HepG2 (cell line): ENCODE measurements around the gene PKIG. TPM values are rescaled to one million over a fixed set of nuclear protein-coding genes. Genes with fewer than 3 reads are reported as not detected.

Experiments used
- ATAC-seq: fragments of 200-7000 bp; cut with Tn5 transposase; 3 replicates; pipeline ENCODE4 v1.9.1; 2020; ENCODE audit warnings: mild to moderate bottlenecking, moderate library complexity
- BruUV-seq: library from RNA; stranded (reverse); fragments of 400-500 nt; replicated peaks from 2 replicates; lab custom pipeline; 2021; lab: Mats Ljungman, UMichigan
- CTCF ChIA-PET: fragments of 300-600 bp; formaldehyde crosslinking; extraction: SDS; loops from one replicate; lab custom pipeline; 2021; ENCODE audit warnings: low total read pairs, inconsistent platforms, low intra/inter-chr PET ratio; lab: Yijun Ruan, JAX
- POLR2A ChIA-PET: fragments of 350-600 bp; sonication (Branson Sonifier 250); formaldehyde crosslinking; loops from one replicate; lab custom pipeline; 2020; ENCODE audit warnings: antibody characterized with exemption, inconsistent platforms; lab: Yijun Ruan, JAX
- DNase-seq: peaks from one replicate; pipeline ENCODE4 v3.0.0-alpha.2; 2015; ENCODE audit warnings: low spot score
- FAIRE-seq: peaks from 3 replicates; lab custom pipeline; 2011; peaks lifted over from hg19 to GRCh38; lab: Jason Lieb, UNC
- H2AFZ ChIP-seq: one replicate; pipeline ENCODE4 v1.6.1; 2011; ENCODE audit warnings: low read length, inconsistent platforms
- H3K27ac ChIP-seq: fragments of 300-600 bp; 3 replicates; pipeline ENCODE4 v1.8.0; 2011; ENCODE audit warnings: mixed run types, mild to moderate bottlenecking, mixed read lengths, low read length, inconsistent platforms; ENCODE audit not compliant: insufficient read depth; ENCODE audit errors: extremely low read length
- H3K27me3 ChIP-seq, 2 experiments: fragments of 200-600 bp in 1 of 2; 2 replicates in 1 of 2; 3 replicates in 1 of 2; pipeline versions ENCODE4 v1.6.0 to v1.8.0; 2011; ENCODE audit warnings: low read length in 2 of 2, mild to moderate bottlenecking in 2 of 2, moderate library complexity in 2 of 2, inconsistent platforms in 1 of 2; ENCODE audit not compliant: insufficient read depth in 2 of 2, control insufficient read depth in 1 of 2
- H3K36me3 ChIP-seq, 2 experiments: fragments of 200-600 bp in 1 of 2; replicated peaks in 1 of 2; 2 replicates in 1 of 2; 3 replicates in 1 of 2; pipeline versions ENCODE4 v1.5.1 to v1.8.0; 2011; ENCODE audit warnings: low read length in 2 of 2, inconsistent platforms in 1 of 2; ENCODE audit not compliant: insufficient read depth in 2 of 2, control insufficient read depth in 1 of 2
- H3K4me1 ChIP-seq: 2 replicates; pipeline ENCODE4 v1.5.1; 2012; ENCODE audit warnings: low read length, inconsistent platforms; ENCODE audit not compliant: insufficient read depth
- H3K4me2 ChIP-seq: 2 replicates; pipeline ENCODE4 v1.6.0; 2011; ENCODE audit warnings: low read depth, low read length, inconsistent platforms
- H3K4me3 ChIP-seq, 3 experiments: fragments of 200-600 bp in 1 of 3; sonication (generic), shearing (Covaris generic) in 1 of 3; replicated peaks in 1 of 3; 2 replicates each; pipeline ENCODE4 v1.5.1; 2011 to 2016; ENCODE audit warnings: low read length in 3 of 3, inconsistent platforms in 2 of 3, low read depth in 2 of 3, mild to moderate bottlenecking in 2 of 3, control low read depth in 1 of 3, mixed read lengths in 1 of 3; ENCODE audit not compliant: insufficient read depth in 1 of 3
- H3K79me2 ChIP-seq: one replicate; pipeline ENCODE4 v1.6.1; 2011; ENCODE audit warnings: low read length, inconsistent platforms; ENCODE audit not compliant: insufficient read depth
- H3K9ac ChIP-seq: 2 replicates; pipeline ENCODE4 v1.6.0; 2011; ENCODE audit warnings: mild to moderate bottlenecking, low read depth, low read length, inconsistent platforms; ENCODE audit not compliant: insufficient read depth
- H3K9me3 ChIP-seq: 2 replicates; pipeline ENCODE4 v1.5.1; 2012; ENCODE audit warnings: mild to moderate bottlenecking, low read length
- H4K20me1 ChIP-seq: 2 replicates; pipeline ENCODE4 v1.6.0; 2011; ENCODE audit warnings: inconsistent platforms, mild to moderate bottlenecking, low read length, moderate library complexity; ENCODE audit not compliant: insufficient read depth
- MBD4 ChIP-seq: IDR thresholded peaks from 2 replicates; pipeline ENCODE4 v1.6.1; 2012; ENCODE audit warnings: low read length, inconsistent platforms, borderline replicate concordance
- MXI1 ChIP-seq: IDR thresholded peaks from 3 replicates; pipeline ENCODE4 v1.6.1; 2012; ENCODE audit warnings: low read depth, low read length, inconsistent platforms, borderline replicate concordance
- NCOA2 ChIP-seq: sonication (generic); formaldehyde crosslinking; IDR thresholded peaks from 2 replicates; pipeline ENCODE4 v1.8.0; 2022; ENCODE audit warnings: inconsistent platforms
- PCBP2 ChIP-seq: fragments of 200-400 bp; formaldehyde crosslinking; optimal IDR thresholded peaks from 2 replicates; pipeline ENCODE3; 2018; ENCODE audit warnings: low read length, low read depth; ENCODE audit not compliant: poor library complexity, severe bottlenecking
- ZBTB20 ChIP-seq: sonication (generic); formaldehyde crosslinking; IDR thresholded peaks from 2 replicates; pipeline ENCODE4 v1.8.1; 2023; ENCODE audit warnings: missing genetic modification reagents, low read depth, mild to moderate bottlenecking, borderline replicate concordance
- ZNF263 ChIP-seq: sonication (generic); formaldehyde crosslinking; IDR thresholded peaks from 2 replicates; pipeline ENCODE4 v1.4.0; 2020; ENCODE audit warnings: missing genetic modification reagents
- ZNF768 ChIP-seq: sonication (generic); formaldehyde crosslinking; IDR thresholded peaks from 2 replicates; pipeline ENCODE4 v1.4.0; 2020; ENCODE audit warnings: missing genetic modification reagents
- ZNF883 ChIP-seq: sonication (generic); formaldehyde crosslinking; IDR thresholded peaks from 2 replicates; pipeline ENCODE4 v1.5.1; 2020; ENCODE audit warnings: mild to moderate bottlenecking, missing genetic modification reagents; ENCODE audit errors: not compliant biosample characterization
- WGBS: methylation state at CpG from one replicate; pipeline ENCODE4 v1.1.6; 2017; ENCODE audit warnings: low lambda C conversion rate; 5-methylcytosine and 5-hydroxymethylcytosine counted together
- in situ Hi-C: cut with HindIII; loops from 2 replicates; pipeline ENCODE4 v1.10.0; 2017; ENCODE audit warnings: low pct_unique_long_range_greater_than_20kb; ENCODE audit not compliant: extremely low pct_ligation_motif_present
- intact Hi-C: fragments of 100-400 bp; cut with micrococcal nuclease; formaldehyde crosslinking; loops from one replicate; pipeline ENCODE4 v1.10.0; 2022; ENCODE audit not compliant: unreplicated experiment
- polyA plus RNA-seq, 8 experiments: library from polyadenylated mRNA; depleted of rRNA in 3 of 8; stranded (reverse) in 7 of 8; unstranded in 1 of 8; fragments of >200 nt; fragmentation: Illumina TruSeq in 4 of 8; extraction: Trizol in 4 of 8; gene quantifications; 2 replicates each; pipeline versions ENCODE4 v1.2.1 to v1.2.3, GENCODE V29; 2011 to 2016; ENCODE audit warnings: low read depth in 4 of 8, missing spikeins in 1 of 8, mixed read lengths in 1 of 8; ENCODE audit not compliant: insufficient read depth in 1 of 8
- total RNA-seq, 5 experiments: library from RNA; depleted of rRNA; stranded (reverse); fragments of >200 nt; fragmentation: Illumina TruSeq; extraction: Trizol; gene quantifications; 2 replicates each; pipeline ENCODE4 v1.2.3, GENCODE V29; 2016; ENCODE audit warnings: low read depth in 1 of 5
- TF ChIP-seq, protein P1 (sequence below): sonication (generic); formaldehyde crosslinking; IDR thresholded peaks from 2 replicates; pipeline ENCODE4 v1.5.0; 2020; ENCODE audit warnings: missing genetic modification reagents
- TF ChIP-seq, protein P2 (sequence below): sonication (generic); formaldehyde crosslinking; IDR thresholded peaks from 2 replicates; pipeline ENCODE4 v1.8.0; 2022; ENCODE audit warnings: missing genetic modification reagents, mild to moderate bottlenecking, inconsistent platforms, borderline replicate concordance
- TF ChIP-seq, protein P3 (sequence below): sonication (generic); formaldehyde crosslinking; IDR thresholded peaks from 2 replicates; pipeline ENCODE4 v1.4.0; 2020; ENCODE audit warnings: missing genetic modification reagents, borderline replicate concordance
- TF ChIP-seq, protein P4 (sequence below): sonication (generic); formaldehyde crosslinking; IDR thresholded peaks from 2 replicates; pipeline ENCODE4 v1.5.0; 2020; ENCODE audit warnings: missing genetic modification reagents

Gene PKIG
- total and polyA plus RNA-seq, 2 of the 13 experiments (the other 11 are each of a cell fraction or from before 2014, with no cell fraction given) = 30.8 to 44.5 TPM

DNA sequence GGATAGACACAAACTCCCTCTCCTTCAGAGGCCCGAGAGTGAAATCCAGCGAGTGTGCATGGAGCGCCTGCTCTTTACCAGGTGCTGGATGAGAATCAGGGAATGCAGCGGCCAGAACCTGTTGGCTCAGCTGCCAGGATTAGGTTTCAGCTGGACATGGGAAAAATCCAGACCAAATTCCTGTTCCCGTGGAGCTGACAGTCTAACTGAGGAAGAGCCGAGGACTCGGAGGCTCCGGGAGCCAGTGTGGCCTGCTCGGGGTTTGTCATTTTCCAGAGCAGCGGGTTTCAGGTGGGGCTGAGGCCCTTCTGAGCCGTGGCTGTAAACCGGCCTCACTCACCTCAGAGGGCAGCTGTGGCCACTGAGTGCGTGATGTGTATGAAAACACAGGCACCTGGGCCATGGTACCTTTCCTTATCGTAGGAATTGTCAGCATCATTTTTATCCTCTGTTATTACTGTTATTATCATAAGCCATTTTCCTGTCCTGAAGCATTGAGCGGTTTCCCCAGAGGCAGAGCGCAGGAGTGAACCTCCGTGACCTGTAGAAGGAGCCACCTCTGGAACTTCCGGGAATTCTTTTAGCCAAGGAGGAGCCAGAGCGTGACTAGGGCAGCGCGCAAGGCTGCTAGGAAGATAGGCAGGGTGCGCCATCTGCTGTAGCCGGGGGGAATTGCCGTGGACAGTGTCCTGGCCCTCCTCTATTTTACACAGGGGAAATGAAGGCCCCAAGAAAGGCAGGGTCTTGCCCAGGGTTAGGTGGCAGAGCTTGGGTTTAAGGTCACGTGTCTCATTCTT lies 27.3 kb downstream of the PKIG start:
- H4K20me1 ChIP-seq = no peaks in the 10 kb centered on the region
- no peaks in the 10 kb centered on the region for H3K9me3 ChIP-seq
- ChIA-PET CTCF (interaction anchor here (0.8 to 2.1 kb wide), 8 partner anchors 34 to 493 kb away, joined by 3 to 24 read pairs (median 10); partner anchors contain the start of genes SERINC3 and TTPAL), POLR2A (interaction anchor here (0.7 to 1.7 kb wide), 9 partner anchors 11 to 225 kb away, joined by 3 to 8 read pairs (median 4); partner anchors contain the start of gene TTPAL)
- WGBS = 1% methylated on average over 25 of the region's 25 CpGs
- H3K36me3 ChIP-seq = peaks cover 0 to 2% of the 10 kb centered on the region in 2 experiments; a peak in 2 of 5 replicates
- ATAC-seq (peak; percentile 97), DNase-seq (peak; percentile 95), FAIRE-seq (peak; percentile 95)
- peak overlapping the region; percentile 57 for H3K27ac ChIP-seq
- in situ Hi-C loops = loop anchor here (5.0 kb wide), 2 partner anchors 132 to 392 kb away; partner anchors contain the start of gene TTPAL
- intact Hi-C loops = loop anchor here (1.0 to 5.0 kb wide), 5 partner anchors 33 to 217 kb away; partner anchors contain the start of genes SERINC3 and TTPAL
- peaks cover 16% of the 10 kb centered on the region for H3K4me1 ChIP-seq
- H3K27me3 ChIP-seq = no peaks in the 10 kb centered on the region; a peak in 1 of 5 replicates
- H3K79me2 ChIP-seq = no peaks in the 10 kb centered on the region
- peak overlapping the region; percentile 88 for H3K4me2 ChIP-seq
- peak overlapping the region; percentile 71 for H3K9ac ChIP-seq
- H3K4me3 ChIP-seq = peak overlapping the region; percentile 68 to 79 (median 74)
- BruUV-seq = TSS peak; percentile 97
- H2AFZ ChIP-seq = peak overlapping the region; percentile 69
- TF ChIP-seq MXI1 (peak; percentile 90; the same call in 1 of the 3 replicates), ZBTB20 (CRISPR knock-in tag) (peak; percentile 80; the same call in 1 of the 2 replicates), ZNF768 (0 out of 2 replicates have a peak, but pooled peaks have one; percentile 26), MBD4 (no peak), NCOA2 (CRISPR knock-in tag) (no peak; the same call in none of the 2 replicates), ZNF263 (peak; percentile 77; the same call in 1 of the 2 replicates), PCBP2 (no peak), ZNF883 (CRISPR knock-in tag) (peak; percentile 75)
- TF ChIP-seq, protein P1, sequence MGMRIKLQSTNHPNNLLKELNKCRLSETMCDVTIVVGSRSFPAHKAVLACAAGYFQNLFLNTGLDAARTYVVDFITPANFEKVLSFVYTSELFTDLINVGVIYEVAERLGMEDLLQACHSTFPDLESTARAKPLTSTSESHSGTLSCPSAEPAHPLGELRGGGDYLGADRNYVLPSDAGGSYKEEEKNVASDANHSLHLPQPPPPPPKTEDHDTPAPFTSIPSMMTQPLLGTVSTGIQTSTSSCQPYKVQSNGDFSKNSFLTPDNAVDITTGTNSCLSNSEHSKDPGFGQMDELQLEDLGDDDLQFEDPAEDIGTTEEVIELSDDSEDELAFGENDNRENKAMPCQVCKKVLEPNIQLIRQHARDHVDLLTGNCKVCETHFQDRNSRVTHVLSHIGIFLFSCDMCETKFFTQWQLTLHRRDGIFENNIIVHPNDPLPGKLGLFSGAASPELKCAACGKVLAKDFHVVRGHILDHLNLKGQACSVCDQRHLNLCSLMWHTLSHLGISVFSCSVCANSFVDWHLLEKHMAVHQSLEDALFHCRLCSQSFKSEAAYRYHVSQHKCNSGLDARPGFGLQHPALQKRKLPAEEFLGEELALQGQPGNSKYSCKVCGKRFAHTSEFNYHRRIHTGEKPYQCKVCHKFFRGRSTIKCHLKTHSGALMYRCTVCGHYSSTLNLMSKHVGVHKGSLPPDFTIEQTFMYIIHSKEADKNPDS (CRISPR knock-in tag) = peak; percentile 60; the same call in 1 of the 2 replicates
- TF ChIP-seq, protein P2, sequence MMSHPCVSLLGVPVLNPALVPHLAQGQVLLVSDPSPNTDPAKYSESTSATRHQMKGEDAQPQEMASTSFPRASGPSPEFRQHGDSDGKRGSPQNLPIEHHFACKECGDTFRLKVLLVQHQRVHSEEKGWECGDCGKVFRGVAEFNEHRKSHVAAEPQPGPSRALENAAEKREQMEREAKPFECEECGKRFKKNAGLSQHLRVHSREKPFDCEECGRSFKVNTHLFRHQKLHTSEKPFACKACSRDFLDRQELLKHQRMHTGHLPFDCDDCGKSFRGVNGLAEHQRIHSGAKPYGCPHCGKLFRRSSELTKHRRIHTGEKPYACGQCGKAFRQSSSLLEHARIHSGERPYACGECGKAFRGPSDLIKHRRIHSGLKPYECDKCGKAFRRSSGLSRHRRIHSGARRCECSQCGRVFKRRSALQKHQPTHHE (CRISPR knock-in tag) = no peak
- TF ChIP-seq, protein P3, sequence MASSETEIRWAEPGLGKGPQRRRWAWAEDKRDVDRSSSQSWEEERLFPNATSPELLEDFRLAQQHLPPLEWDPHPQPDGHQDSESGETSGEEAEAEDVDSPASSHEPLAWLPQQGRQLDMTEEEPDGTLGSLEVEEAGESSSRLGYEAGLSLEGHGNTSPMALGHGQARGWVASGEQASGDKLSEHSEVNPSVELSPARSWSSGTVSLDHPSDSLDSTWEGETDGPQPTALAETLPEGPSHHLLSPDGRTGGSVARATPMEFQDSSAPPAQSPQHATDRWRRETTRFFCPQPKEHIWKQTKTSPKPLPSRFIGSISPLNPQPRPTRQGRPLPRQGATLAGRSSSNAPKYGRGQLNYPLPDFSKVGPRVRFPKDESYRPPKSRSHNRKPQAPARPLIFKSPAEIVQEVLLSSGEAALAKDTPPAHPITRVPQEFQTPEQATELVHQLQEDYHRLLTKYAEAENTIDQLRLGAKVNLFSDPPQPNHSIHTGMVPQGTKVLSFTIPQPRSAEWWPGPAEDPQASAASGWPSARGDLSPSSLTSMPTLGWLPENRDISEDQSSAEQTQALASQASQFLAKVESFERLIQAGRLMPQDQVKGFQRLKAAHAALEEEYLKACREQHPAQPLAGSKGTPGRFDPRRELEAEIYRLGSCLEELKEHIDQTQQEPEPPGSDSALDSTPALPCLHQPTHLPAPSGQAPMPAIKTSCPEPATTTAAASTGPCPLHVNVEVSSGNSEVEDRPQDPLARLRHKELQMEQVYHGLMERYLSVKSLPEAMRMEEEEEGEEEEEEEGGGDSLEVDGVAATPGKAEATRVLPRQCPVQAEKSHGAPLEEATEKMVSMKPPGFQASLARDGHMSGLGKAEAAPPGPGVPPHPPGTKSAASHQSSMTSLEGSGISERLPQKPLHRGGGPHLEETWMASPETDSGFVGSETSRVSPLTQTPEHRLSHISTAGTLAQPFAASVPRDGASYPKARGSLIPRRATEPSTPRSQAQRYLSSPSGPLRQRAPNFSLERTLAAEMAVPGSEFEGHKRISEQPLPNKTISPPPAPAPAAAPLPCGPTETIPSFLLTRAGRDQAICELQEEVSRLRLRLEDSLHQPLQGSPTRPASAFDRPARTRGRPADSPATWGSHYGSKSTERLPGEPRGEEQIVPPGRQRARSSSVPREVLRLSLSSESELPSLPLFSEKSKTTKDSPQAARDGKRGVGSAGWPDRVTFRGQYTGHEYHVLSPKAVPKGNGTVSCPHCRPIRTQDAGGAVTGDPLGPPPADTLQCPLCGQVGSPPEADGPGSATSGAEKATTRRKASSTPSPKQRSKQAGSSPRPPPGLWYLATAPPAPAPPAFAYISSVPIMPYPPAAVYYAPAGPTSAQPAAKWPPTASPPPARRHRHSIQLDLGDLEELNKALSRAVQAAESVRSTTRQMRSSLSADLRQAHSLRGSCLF = no peak
- TF ChIP-seq, protein P4, sequence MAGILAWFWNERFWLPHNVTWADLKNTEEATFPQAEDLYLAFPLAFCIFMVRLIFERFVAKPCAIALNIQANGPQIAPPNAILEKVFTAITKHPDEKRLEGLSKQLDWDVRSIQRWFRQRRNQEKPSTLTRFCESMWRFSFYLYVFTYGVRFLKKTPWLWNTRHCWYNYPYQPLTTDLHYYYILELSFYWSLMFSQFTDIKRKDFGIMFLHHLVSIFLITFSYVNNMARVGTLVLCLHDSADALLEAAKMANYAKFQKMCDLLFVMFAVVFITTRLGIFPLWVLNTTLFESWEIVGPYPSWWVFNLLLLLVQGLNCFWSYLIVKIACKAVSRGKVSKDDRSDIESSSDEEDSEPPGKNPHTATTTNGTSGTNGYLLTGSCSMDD (CRISPR knock-in tag) = no peak
